PFSK-1 (cell line): ENCODE measurements around the gene DHRS2.

Source experiments
- FOXP2 ChIP-seq: optimal IDR thresholded peaks from 2 replicates; pipeline ENCODE3; 2011; ENCODE audit warnings: borderline replicate concordance, control low read depth, inconsistent platforms; ENCODE audit not compliant: insufficient read depth; ENCODE audit errors: extremely low read length, extremely low read depth
- POLR2AphosphoS5 ChIP-seq: IDR thresholded peaks from 2 replicates; pipeline ENCODE4 v1.6.1; 2012; ENCODE audit warnings: low read depth, mild to moderate bottlenecking, control low read depth, low read length, moderate library complexity
- SIN3A ChIP-seq: IDR thresholded peaks from 2 replicates; pipeline ENCODE4 v1.6.1; 2012; ENCODE audit warnings: mild to moderate bottlenecking, low read length, moderate library complexity, borderline replicate concordance; ENCODE audit not compliant: insufficient read depth
- TAF1 ChIP-seq: IDR thresholded peaks from 2 replicates; pipeline ENCODE4 v1.6.1; 2012; ENCODE audit warnings: low read length, control low read depth, borderline replicate concordance; ENCODE audit not compliant: insufficient read depth
- TF ChIP-seq, protein P1 (sequence below), 2 experiments: IDR thresholded peaks; 2 replicates each; pipeline versions ENCODE4 v1.6.1 to v1.8.0; 2011 to 2012; ENCODE audit warnings: low read depth in 2 of 2, low read length in 2 of 2, control low read depth in 1 of 2, inconsistent platforms in 1 of 2, mild to moderate bottlenecking in 1 of 2, moderate library complexity in 1 of 2; ENCODE audit not compliant: insufficient read depth in 1 of 2

DNA sequence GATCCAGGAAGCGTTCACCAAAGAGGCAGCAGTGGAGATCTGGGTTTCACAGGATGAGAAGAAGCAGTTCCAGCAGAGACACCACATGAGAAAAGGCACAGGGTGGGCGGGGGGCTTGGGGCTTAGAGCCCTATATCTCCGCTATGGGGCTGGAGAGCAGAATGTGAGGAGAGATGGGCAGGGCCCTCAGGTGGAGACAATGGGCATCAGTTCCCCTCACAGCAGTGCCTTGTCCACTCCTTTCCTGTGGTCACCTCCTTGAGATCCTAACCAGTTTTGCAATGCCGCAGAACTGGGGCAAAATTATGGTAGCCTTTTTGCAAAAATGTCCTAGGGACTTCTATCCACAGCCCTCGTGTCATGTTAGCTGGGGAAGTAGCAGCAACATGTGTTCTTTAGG is 27.5 kb downstream of the DHRS2 start:
- TF ChIP-seq POLR2AphosphoS5 (no peak), SIN3A (no peak), TAF1 (no peak), FOXP2 (no peak)
- TF ChIP-seq, protein P1, sequence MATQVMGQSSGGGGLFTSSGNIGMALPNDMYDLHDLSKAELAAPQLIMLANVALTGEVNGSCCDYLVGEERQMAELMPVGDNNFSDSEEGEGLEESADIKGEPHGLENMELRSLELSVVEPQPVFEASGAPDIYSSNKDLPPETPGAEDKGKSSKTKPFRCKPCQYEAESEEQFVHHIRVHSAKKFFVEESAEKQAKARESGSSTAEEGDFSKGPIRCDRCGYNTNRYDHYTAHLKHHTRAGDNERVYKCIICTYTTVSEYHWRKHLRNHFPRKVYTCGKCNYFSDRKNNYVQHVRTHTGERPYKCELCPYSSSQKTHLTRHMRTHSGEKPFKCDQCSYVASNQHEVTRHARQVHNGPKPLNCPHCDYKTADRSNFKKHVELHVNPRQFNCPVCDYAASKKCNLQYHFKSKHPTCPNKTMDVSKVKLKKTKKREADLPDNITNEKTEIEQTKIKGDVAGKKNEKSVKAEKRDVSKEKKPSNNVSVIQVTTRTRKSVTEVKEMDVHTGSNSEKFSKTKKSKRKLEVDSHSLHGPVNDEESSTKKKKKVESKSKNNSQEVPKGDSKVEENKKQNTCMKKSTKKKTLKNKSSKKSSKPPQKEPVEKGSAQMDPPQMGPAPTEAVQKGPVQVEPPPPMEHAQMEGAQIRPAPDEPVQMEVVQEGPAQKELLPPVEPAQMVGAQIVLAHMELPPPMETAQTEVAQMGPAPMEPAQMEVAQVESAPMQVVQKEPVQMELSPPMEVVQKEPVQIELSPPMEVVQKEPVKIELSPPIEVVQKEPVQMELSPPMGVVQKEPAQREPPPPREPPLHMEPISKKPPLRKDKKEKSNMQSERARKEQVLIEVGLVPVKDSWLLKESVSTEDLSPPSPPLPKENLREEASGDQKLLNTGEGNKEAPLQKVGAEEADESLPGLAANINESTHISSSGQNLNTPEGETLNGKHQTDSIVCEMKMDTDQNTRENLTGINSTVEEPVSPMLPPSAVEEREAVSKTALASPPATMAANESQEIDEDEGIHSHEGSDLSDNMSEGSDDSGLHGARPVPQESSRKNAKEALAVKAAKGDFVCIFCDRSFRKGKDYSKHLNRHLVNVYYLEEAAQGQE (IDR thresholded peaks at IDR 0.05; ENCODE audit: insufficient read depth in 1 of 2, low read depth in 2 of 2, low read length in 2 of 2), result no peak
